KOPT-K1 (cell line): ENCODE data around the gene KRTAP11-1.

Source experiments
- H3K27ac ChIP-seq: fragments of 200-600 bp; sonication (generic); 2 replicates; pipeline ENCODE4 v1.5.1; 2016; ENCODE audit warnings: antibody characterized with exemption, mild to moderate bottlenecking, low read depth, low read length; ENCODE audit not compliant: poor library complexity, severe bottlenecking
- H3K36me3 ChIP-seq: fragments of 200-600 bp; sonication (generic); 2 replicates; pipeline ENCODE4 v1.5.1; 2017; ENCODE audit warnings: antibody characterized with exemption, mild to moderate bottlenecking, low read length, moderate library complexity; ENCODE audit not compliant: insufficient read depth
- H3K9me3 ChIP-seq: fragments of 200-600 bp; sonication (generic); 2 replicates; pipeline ENCODE4 v1.5.1; 2017; ENCODE audit warnings: antibody characterized with exemption, low read length, mild to moderate bottlenecking; ENCODE audit not compliant: insufficient read depth, poor library complexity, severe bottlenecking

The KRTAP11-1 gene

GRCh38 chr21:30881480-30881879 is at the start of gene KRTAP11-1:
Gene KRTAP11-1 (minus strand): TSS chr21:30881580. CDS start chr21:30881524, 56 bp downstream.
- H3K36me3 ChIP-seq: no peaks in the 10 kb centered on the region
- H3K9me3 ChIP-seq: no peaks in the 10 kb centered on the region
- no peak within 1 kb of the TSS for H3K27ac ChIP-seq

GRCh38 chr21:30924146-30924700 is 42.8 kb upstream of the KRTAP11-1 start:
- H3K27ac ChIP-seq: no peak overlapping the region
- H3K36me3 ChIP-seq: no peaks in the 10 kb centered on the region

GRCh38 chr21:30921129-30921528 is 39.7 kb upstream of the KRTAP11-1 start:
- Histone ChIP-seq H3K27ac (no peak overlapping the region), H3K9me3 (peaks cover 2% of the 10 kb centered on the region), H3K36me3 (no peaks in the 10 kb centered on the region)

More at GRCh38 chr21:30924146-30924700, 42.8 kb upstream of the KRTAP11-1 start:
- peaks cover 10% of the 10 kb centered on the region for H3K9me3 ChIP-seq

- Histone ChIP-seq H3K9me3 (no peaks in the 10 kb centered on the region), H3K27ac (no peak overlapping the region), H3K36me3 (no peaks in the 10 kb centered on the region)
Observed at GRCh38 chr21:30917557-30917956, 36.2 kb upstream of the KRTAP11-1 start.

GRCh38 chr21:30900881-30901280 is 19.5 kb upstream of the KRTAP11-1 start:
- Histone ChIP-seq H3K9me3 (no peaks in the 10 kb centered on the region), H3K36me3 (no peaks in the 10 kb centered on the region), H3K27ac (no peak overlapping the region)

GRCh38 chr21:30882866-30883597 is 1.7 kb upstream of the KRTAP11-1 start:
- Histone ChIP-seq H3K36me3 (no peaks in the 10 kb centered on the region), H3K9me3 (no peaks in the 10 kb centered on the region), H3K27ac (no peak overlapping the region)

- no peaks in the 10 kb centered on the region for H3K36me3 ChIP-seq
- no peak overlapping the region for H3K27ac ChIP-seq
- H3K9me3 ChIP-seq: no peaks in the 10 kb centered on the region
Observed at GRCh38 chr21:30880914-30881313, 466 bp downstream of the KRTAP11-1 start.

- H3K9me3 ChIP-seq: no peaks in the 10 kb centered on the region
- no peak overlapping the region for H3K27ac ChIP-seq
- no peaks in the 10 kb centered on the region for H3K36me3 ChIP-seq
Observed at GRCh38 chr21:30874526-30874925, 6.9 kb downstream of the KRTAP11-1 start.

GRCh38 chr21:30847627-30848500 is 33.5 kb downstream of the KRTAP11-1 start:
- Histone ChIP-seq H3K36me3 (no peaks in the 10 kb centered on the region), H3K27ac (no peak overlapping the region), H3K9me3 (no peaks in the 10 kb centered on the region)

- H3K9me3 ChIP-seq: no peaks in the 10 kb centered on the region
- H3K36me3 ChIP-seq: no peaks in the 10 kb centered on the region
- H3K27ac ChIP-seq: no peak overlapping the region
Observed at GRCh38 chr21:30842990-30843389, 38.4 kb downstream of the KRTAP11-1 start.

GRCh38 chr21:30839304-30839703 is 42.1 kb downstream of the KRTAP11-1 start:
- Histone ChIP-seq H3K36me3 (no peaks in the 10 kb centered on the region), H3K27ac (no peak overlapping the region)

GRCh38 chr21:30838536-30838935 is 42.8 kb downstream of the KRTAP11-1 start:
- H3K9me3 ChIP-seq: no peaks in the 10 kb centered on the region
- H3K27ac ChIP-seq: no peak overlapping the region
- no peaks in the 10 kb centered on the region for H3K36me3 ChIP-seq

More at GRCh38 chr21:30839304-30839703, 42.1 kb downstream of the KRTAP11-1 start:
- H3K9me3 ChIP-seq: no peaks in the 10 kb centered on the region

GRCh38 chr21:30831194-30831765 is 50.1 kb downstream of the KRTAP11-1 start:
- H3K36me3 ChIP-seq: no peaks in the 10 kb centered on the region
- no peaks in the 10 kb centered on the region for H3K9me3 ChIP-seq
- no peak overlapping the region for H3K27ac ChIP-seq
